Body of pancreas (tissue), 4 donors: Measurements from ENCODE around the gene PVR. TPM values are rescaled to one million over a fixed set of nuclear protein-coding genes. Genes with fewer than 3 reads are reported as not detected.

Experiments
- ATAC-seq: fragments of 150-250 bp; one replicate; pipeline ENCODE4 v1.9.1; 2016
- DNase-seq, 4 donors: peaks; one replicate each; pipeline ENCODE4 v3.0.0-alpha.2; 2019
- H3K27ac ChIP-seq, 4 donors: fragments of 200-600 bp; sonication (generic); 1 replicate in 3 of 4; 2 replicates in 1 of 4; pipeline versions ENCODE4 v1.5.1 to v1.6.1; 2016 to 2019; ENCODE audit warnings: mild to moderate bottlenecking in 1 of 4, mixed read lengths in 1 of 4, moderate library complexity in 1 of 4
- H3K27me3 ChIP-seq, 2 donors: fragments of 200-600 bp; sonication (generic); one replicate each; pipeline ENCODE4 v1.6.0; 2016; ENCODE audit warnings: mild to moderate bottlenecking in 1 of 2
- H3K36me3 ChIP-seq, 2 donors: fragments of 200-600 bp; sonication (generic); replicated peaks in 1 of 2; 2 replicates each; pipeline ENCODE4 v1.5.1; 2016; ENCODE audit warnings: low read depth in 2 of 2; ENCODE audit not compliant: insufficient read depth in 1 of 2
- H3K4me1 ChIP-seq: fragments of 200-600 bp; sonication (generic); one replicate; pipeline ENCODE4 v1.6.0; 2016
- H3K4me3 ChIP-seq, 2 donors: fragments of 200-600 bp; sonication (generic); 1 replicate in 1 of 2; 2 replicates in 1 of 2; pipeline ENCODE4 v1.5.1; 2016 to 2019
- H3K9me3 ChIP-seq, 3 donors: fragments of 200-600 bp; sonication (generic); 1 replicate in 2 of 3; 2 replicates in 1 of 3; pipeline ENCODE4 v1.5.1; 2016
- POLR2A ChIP-seq, 3 donors: fragments of 450-650 bp; IDR thresholded peaks; one replicate each; pipeline ENCODE4 v1.6.1; 2016; ENCODE audit warnings: antibody characterized with exemption in 3 of 3, mild to moderate bottlenecking in 2 of 3
- WGBS, 2 donors: methylation state at CpG; one replicate each; pipeline ENCODE4 v1.1.5; 2017; 5-methylcytosine and 5-hydroxymethylcytosine counted together
- intact Hi-C: fragments of 100-400 bp; cut with DNase I; formaldehyde crosslinking; loops from one replicate; pipeline ENCODE4 v1.15.1; 2023
- total RNA-seq, 2 donors: library from RNA; depleted of rRNA; stranded (reverse); fragments of >200 nt; gene quantifications; one replicate each; pipeline ENCODE4 v1.1.0, GENCODE V29; 2016
- TF ChIP-seq, protein P1 (sequence below), 7 experiments: fragments of 450-650 bp in 4 of 7; fragments of 200-600 bp in 3 of 7; sonication (generic) in 3 of 7; IDR thresholded peaks; one replicate each; pipeline ENCODE4 v1.5.1; 2016 to 2019; ENCODE audit warnings: antibody characterized with exemption in 7 of 7

Gene PVR
- total RNA-seq, 2 donors from 2014 or later: 36.8 to 55.4 TPM

DNA sequence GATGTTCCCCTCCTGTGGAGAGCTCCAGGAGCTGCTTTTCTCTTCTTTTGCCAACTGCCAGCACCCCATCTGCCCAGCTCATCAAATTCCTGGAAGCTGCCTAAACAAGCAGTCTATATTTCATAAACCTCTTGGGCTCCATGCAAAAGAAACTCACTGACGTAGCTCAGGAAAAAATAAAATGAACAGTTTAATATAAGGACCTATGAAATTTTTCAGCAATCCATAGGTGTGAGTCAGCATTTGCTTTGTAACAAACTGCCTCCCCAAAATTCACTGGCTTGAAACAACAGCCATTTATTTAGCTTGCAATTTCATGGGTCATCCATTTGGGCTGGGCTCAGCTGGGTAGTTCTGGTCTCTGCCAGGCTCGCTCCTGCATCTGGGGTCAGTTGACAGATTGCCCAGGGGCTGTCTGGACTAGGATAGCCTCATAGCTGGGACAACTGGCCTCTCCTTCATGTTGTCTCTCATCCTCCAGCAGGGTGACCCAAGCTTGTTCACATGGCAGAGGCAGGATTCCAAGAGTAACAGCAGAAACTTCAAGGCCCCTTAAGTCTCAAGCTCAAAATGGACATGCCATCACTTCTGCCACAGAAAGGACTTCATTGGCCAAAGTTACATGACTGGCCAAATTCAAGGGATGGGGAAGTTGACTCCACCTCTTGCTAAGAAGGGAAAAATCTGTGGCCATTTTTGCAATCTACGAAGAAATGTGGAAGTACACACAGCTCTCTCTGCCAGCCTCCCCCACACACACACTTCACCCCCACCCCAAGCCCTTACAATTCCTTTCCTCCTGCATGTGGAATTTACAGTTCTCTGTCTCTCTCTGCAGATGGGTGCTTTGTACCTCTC lies 7.9 kb upstream of the PVR start:
- H3K4me1 ChIP-seq: peaks cover 18% of the 10 kb centered on the region
- H3K27me3 ChIP-seq: no peaks in the 10 kb centered on the region
- H3K27ac ChIP-seq: no peak overlapping the region
- DNase-seq (peak in 1 of 4 donors; percentile 21), ATAC-seq (no peak)
- WGBS, 2 donors: 79 to 94% methylated on average over 2 to 3 of the region's 3 CpGs
- no peaks in the 10 kb centered on the region for H3K9me3 ChIP-seq
- no peaks in the 10 kb centered on the region for H3K36me3 ChIP-seq
- intact Hi-C loops: no loop called here
- TF ChIP-seq POLR2A (IDR thresholded peaks at IDR 0.05): no peak
- TF ChIP-seq, protein P1, sequence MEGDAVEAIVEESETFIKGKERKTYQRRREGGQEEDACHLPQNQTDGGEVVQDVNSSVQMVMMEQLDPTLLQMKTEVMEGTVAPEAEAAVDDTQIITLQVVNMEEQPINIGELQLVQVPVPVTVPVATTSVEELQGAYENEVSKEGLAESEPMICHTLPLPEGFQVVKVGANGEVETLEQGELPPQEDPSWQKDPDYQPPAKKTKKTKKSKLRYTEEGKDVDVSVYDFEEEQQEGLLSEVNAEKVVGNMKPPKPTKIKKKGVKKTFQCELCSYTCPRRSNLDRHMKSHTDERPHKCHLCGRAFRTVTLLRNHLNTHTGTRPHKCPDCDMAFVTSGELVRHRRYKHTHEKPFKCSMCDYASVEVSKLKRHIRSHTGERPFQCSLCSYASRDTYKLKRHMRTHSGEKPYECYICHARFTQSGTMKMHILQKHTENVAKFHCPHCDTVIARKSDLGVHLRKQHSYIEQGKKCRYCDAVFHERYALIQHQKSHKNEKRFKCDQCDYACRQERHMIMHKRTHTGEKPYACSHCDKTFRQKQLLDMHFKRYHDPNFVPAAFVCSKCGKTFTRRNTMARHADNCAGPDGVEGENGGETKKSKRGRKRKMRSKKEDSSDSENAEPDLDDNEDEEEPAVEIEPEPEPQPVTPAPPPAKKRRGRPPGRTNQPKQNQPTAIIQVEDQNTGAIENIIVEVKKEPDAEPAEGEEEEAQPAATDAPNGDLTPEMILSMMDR (IDR thresholded peaks at IDR 0.05): no peak
- no peak overlapping the region for H3K4me3 ChIP-seq

DNA sequence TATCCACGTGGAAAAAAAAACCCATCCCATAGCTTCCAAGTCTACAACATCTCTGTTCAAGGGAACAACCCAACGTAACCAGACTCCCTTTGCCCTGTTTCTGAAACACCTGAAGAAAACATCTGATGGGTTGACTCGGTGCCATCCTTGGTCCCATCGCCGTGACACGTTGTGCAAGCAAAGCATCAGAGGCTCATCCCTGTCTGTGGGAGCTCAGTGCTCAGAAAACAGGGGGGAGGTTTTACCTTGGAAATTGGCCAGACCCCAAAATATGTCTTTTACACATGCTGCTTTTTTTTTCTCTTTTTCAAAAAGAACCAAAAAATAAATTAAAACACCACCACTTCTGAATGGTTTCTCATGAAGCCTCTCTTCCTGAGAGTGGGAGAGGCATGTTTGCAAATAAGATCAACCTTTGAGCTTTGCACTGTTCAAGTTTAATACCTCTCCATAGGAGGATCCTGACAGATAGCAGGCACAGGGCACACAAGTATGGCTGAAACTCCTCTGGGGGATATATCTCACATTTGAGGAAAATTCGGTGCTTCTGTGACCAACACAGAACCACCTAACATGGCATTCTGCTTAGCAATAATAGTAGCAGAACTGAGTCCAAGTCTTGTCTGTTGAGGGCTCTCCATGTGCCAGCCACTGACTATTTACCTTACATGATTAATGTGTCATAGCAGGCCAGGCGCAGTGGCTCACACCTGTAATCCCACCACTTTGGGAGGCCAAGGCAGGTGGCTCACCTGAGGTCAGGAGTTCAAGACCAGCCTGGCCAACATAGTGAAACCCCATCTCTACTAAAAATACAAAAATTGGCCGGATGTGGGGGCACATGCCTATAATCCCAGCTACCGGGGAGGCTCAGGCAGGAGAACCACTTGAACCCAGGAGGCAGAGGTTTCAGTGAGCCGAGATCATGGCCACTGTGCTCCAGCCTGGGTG lies 7.0 kb upstream of the PVR start:
- ATAC-seq (no peak), DNase-seq (no peak)
- Histone ChIP-seq H3K27me3 (no peaks in the 10 kb centered on the region), H3K36me3 (no peaks in the 10 kb centered on the region), H3K4me1 (peaks cover 18% of the 10 kb centered on the region), H3K4me3 (no peak overlapping the region), H3K9me3 (no peaks in the 10 kb centered on the region), H3K27ac (no peak overlapping the region)
- no peak for TF ChIP-seq POLR2A (IDR thresholded peaks at IDR 0.05)
- TF ChIP-seq, protein P1 (IDR thresholded peaks at IDR 0.05): no peak
- WGBS, 2 donors: 71 to 78% methylated on average over 11 of the region's 11 CpGs
- intact Hi-C loops: no loop called here

DNA sequence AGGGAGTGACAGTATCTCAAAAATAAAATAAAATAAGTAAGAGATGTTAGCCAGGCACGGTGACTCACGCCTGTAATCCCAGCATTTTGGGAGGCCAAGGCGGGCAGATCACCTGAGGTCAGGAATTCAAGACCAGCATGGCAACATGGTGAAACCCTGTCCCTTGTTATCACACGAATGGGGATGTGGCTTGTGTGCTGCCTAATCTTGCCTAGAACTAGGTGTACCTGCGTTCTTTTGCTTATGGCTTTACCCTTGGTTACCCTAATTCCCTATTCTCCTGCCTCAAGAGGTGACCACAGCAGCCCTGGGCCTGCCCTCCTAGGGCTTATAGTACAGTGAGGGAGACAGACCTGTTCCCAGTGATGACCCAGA lies 6.3 kb upstream of the PVR start:
- ATAC-seq (no peak), DNase-seq (no peak)
- Histone ChIP-seq H3K36me3 (no peaks in the 10 kb centered on the region), H3K27ac (no peak overlapping the region), H3K27me3 (no peaks in the 10 kb centered on the region), H3K4me3 (no peak overlapping the region), H3K4me1 (peaks cover 18% of the 10 kb centered on the region), H3K9me3 (no peaks in the 10 kb centered on the region)
- TF ChIP-seq POLR2A (IDR thresholded peaks at IDR 0.05): no peak
- TF ChIP-seq, protein P1 (IDR thresholded peaks at IDR 0.05): no peak
- WGBS, 2 donors: 92 to 93% methylated on average over 5 of the region's 5 CpGs
- intact Hi-C loops: no loop called here

DNA sequence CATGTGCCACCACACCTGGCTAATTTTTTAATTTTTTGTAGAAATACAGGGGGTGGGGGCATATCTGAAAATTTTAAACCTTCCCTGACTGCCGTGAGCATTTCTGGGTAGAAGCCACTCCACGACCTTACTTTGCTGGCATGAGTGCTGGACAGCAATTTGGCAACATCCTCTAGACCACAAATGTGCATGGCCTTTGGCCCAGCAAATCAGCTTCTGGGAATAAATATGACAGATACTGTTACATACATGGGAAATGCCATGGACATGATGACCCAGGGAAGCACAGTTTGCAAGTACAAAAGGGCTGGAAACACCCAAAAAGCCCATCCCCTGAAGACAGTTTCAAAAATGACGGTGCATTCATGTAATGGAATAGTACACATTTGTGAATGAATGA lies 3.2 kb upstream of the PVR start:
- Histone ChIP-seq H3K9me3 (no peaks in the 10 kb centered on the region), H3K4me1 (peaks cover 10% of the 10 kb centered on the region), H3K27ac (no peak overlapping the region), H3K36me3 (no peaks in the 10 kb centered on the region), H3K4me3 (no peak overlapping the region), H3K27me3 (no peaks in the 10 kb centered on the region)
- WGBS, 2 donors: 63 to 78% methylated on average over 3 of the region's 3 CpGs
- DNase-seq: no peak
- ATAC-seq: no peak
- TF ChIP-seq, protein P1 (IDR thresholded peaks at IDR 0.05): no peak
- intact Hi-C loops: no loop called here
